ENCODE results near the gene ARRDC5.
"Not testable (repeated sequence)": the region's sequence is repeated elsewhere in the genome, so short reads cannot be mapped to it uniquely, and the experiment has no call there.

Gene ARRDC5

DNA sequence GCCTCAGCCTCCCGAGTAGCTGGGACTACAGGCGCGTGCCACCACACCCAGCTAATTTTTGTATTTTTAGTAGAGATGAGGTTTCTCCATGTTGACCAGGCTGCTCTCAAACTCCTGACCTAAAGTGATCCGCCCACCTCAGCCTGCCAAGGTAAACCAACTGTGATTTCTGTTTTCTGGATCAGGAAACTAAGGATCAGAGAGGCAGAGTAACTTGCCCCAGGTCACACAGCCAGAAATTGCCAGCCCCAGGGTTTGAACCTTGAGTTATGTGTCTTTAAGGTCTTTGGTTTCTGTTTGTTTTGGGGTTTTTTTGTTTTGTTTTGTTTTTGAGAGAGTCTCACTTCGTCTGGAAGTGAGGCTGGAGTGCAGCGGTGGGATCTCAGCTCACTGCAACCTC, 31.0 kb downstream of the ARRDC5 start:
- in situ Hi-C loops (cut with MboI; ENCODE audit: low sequenced_read_pairs), result no loop called here

DNA sequence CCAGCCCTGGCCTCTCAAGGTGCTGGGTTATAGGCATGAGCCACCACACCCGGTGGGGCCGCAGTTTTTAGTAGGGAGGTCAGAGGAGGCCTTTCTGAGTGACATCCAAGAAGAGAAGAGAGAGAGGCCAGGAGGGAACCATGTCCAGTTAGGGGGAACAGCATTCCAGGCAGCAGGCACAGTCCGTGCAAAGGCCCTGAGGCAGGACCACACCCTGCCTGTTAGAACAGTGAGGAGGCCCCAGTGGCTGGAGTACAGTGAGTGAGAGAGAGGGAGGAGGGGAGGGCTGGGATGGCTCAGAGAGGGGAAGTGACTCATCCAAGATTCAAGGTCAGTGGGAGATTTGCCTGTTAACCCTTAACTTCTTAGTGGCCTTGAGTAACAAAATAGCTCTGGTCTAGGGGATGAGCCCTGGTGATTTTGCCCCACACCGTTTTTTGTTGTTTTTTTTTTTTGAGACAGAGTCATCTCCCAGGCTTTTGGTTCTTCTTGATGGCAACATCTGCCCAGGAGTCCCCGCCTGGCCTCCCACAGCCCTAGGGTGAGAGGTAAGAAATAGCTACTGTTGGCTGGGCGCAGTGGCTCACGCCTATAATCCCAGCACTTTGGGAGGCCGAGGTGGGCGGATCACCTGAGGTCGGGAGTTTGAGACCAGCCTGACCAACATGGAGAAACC, 32.5 kb downstream of the ARRDC5 start:
- in situ Hi-C loops (cut with MboI; ENCODE audit: low sequenced_read_pairs), result no loop called here

DNA sequence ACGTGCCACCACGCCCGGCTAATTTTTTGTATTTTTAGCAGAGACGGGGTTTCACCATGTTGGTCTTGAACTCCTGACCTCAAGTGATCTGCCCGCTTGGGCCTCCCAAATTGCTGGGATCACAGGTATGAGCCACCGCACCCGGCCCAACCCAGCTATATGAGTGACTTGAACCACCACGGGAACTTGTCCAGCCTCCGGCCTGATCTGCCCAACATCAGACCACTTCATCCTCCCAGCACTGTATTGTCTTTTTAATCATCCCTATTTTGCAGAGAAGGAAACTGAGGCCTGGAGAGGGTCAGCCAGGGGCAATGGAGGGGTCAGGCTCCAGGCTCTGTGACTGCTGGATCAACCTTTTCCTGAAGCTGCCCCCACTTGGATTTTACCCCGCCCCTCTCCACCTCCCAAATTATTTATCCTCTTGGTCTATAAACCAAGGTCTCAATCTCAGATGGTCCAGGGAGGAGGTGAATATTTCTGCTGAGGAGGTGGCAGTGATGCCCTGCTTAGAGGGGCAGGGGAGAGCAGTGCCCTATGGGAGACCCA, 34.3 kb downstream of the ARRDC5 start:
- in situ Hi-C loops (cut with MboI; ENCODE audit: low sequenced_read_pairs), result no loop called here

DNA sequence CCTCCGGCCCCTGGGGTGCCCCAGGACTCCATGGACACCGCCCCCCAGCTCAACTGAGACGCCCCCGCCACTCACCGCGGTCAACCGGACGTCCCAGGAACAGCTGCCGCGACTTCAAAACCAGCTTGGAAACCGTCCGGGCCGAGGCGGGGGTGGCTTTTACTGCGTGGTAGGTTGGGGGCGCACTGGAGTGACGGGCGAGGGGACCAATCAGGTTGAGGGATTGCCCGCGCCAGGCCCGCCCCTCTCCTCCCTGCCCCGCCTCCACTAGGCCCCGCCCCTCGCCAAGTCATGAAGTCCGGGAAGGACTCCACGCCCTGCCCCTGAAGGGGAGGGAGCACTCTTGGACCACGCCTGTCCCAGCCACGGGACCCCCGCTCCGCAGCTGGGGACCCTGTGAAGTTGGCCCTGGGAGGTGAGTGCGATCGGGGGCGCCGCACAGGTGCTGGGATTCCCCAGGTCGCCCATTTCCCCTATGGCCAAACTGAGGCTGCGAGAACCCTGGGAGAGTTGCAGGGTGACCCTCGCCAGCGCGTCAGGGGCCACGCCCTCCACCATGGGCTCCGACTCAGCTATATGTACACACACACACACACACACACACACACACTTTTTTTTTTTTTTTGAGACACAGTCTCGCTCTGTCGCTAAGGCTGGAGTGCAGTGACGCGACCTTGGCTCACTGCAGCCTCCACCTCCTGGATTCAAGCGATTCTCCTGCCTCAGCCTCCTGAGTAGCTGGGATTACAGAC, 35.0 kb downstream of the ARRDC5 start, which contains the start of gene PLIN3:
Gene PLIN3, minus strand, starts transcription at position 134 of the 752 bp plus-strand sequence. CDS start 6,273 bp downstream, outside the sequence.
- in situ Hi-C loops (cut with MboI; ENCODE audit: low sequenced_read_pairs), result no loop called here

DNA sequence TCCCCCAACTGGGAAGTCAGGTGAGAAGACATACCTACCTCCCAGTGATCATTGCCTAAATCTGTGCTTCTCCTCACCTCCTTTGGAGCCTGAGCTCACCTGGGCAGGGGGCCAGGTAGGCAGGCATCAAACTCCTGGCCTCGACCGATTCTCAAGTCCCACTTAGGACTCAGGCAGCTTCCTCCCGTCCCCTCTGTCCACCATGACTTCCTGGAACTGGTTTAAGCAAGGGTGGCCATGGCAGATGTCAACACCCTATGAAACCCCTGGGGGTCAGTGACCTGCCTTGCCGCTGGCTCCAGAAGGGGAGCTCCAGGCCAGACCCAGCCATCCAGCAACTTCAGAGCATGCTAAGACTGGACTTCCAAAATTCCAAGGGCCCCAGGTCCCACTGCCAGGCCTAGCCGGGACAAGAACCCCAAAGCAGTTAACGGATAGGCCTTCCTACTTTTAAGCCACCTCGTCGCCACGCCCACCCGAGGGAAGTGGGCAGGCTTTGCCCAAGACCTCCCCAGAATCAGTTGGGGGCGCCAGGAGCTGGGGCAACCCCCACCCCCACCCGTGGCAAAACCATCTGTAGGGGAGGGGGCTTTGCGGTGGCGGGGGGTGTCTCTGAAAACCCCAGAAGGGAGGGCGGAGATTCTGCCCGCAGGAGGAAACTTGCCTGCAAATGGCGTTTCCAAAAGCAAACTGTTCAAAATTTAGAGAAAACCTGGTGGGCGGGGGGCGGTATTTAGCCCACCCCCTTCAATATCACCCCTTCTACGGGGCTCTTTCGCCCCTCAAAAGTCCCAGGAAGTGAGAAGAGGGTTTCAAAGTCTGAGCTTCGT, 35.9 kb downstream of the ARRDC5 start:
- in situ Hi-C loops (cut with MboI; ENCODE audit: low sequenced_read_pairs), result no loop called here

DNA sequence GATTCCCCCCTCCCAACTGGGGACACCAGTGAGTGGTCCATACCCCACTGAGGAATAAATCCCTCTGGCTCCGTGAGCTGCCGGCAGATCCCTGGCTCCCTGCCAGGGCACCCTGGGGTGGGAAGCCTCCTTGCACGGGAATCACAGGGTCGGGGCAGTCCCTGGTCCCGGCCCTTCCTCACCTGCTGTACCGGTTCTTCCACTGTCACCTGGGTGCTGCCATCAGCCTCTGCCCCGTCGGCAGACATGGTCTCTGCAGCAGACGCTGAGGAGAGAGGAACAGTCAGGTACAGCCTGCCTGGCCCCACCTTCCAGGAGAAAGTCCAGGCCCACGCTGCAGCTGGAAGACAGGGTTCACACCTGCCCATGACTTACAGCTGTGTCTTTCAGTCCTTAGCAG, 41.5 kb downstream of the ARRDC5 start:
- in situ Hi-C loops (cut with MboI; ENCODE audit: low sequenced_read_pairs), result no loop called here

DNA sequence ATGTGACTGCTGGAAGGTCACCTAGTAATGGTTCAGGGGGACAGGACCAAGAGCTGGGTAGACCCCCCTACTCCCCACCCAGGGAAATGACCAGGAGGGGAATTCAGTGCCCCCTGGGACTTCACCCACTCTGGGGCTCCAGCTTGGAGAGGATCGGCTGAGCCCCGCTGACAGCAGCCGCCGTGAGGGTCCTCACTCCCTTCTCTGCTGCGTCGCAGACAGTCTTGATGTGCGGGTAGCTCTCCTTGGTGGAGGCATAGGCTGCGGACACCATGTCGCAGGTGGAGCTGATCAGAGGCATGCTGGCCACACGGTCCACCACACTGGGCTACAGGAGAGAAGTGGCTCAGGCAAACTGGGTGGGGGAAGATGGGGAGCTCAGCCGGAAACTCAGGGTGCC, 43.0 kb downstream of the ARRDC5 start:
- in situ Hi-C loops (cut with MboI; ENCODE audit: low sequenced_read_pairs), result no loop called here

DNA sequence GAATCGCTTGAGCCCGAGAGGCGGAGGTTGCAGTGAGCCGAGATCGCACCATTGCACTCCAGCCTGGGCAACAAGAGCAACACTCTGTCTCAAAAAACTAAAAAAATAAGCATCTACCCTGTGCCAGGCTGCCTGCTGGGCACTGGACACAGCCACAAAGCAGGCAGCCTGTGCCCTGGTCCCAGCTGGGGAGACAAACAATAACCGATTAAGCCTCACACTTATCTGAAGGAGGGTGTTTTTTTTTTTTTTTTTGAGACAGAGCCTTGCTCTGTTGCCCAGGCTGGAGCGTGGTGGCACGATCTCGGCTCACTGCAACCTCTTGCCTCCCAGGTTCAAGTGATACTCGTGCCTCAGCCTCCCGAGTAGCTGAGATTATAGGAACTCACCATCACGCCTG, 46.2 kb downstream of the ARRDC5 start:
- in situ Hi-C loops (cut with MboI; ENCODE audit: low sequenced_read_pairs), result not testable (repeated sequence)

DNA sequence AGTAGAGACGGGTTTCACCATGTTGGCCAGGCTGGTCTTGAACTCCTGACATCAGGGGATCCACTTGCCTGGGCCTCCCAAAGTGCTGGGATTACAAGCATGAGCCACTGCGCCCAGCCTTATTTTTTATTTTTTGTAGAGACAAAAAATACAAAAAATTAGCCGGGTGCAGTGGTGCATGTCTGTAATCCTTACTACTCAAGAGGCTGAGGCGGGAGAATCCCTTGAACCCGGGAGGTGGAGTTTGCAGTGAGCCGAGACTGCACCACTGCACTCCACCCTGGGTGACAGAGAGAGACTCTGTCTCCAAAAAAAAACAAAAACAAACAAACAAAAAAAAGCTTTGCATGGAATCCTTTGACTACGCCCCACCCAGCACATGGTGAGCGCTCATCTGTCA, 49.2 kb downstream of the ARRDC5 start:
- in situ Hi-C loops (cut with MboI; ENCODE audit: low sequenced_read_pairs), result not testable (repeated sequence)

DNA sequence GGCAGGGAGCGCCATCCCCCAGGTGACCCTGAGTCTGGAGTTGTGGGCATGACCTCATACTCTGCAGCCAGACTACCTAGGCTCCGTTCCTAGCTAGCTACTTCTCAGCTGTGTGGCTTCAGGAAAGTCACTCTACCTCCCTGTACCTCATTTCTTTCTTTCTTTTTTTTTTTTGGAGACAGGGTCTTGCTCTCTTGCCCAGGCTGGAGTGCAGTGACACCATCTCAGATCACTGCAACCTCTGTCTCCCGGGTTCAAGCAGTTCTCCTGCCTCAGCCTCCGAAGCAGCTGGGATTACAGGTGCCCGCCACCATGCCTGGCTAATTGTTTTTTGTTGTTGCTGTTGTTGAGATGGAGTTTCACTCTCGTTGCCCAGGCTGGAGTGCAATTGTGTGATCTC, 50.2 kb downstream of the ARRDC5 start:
- in situ Hi-C loops (cut with MboI; ENCODE audit: low sequenced_read_pairs), result no loop called here

DNA sequence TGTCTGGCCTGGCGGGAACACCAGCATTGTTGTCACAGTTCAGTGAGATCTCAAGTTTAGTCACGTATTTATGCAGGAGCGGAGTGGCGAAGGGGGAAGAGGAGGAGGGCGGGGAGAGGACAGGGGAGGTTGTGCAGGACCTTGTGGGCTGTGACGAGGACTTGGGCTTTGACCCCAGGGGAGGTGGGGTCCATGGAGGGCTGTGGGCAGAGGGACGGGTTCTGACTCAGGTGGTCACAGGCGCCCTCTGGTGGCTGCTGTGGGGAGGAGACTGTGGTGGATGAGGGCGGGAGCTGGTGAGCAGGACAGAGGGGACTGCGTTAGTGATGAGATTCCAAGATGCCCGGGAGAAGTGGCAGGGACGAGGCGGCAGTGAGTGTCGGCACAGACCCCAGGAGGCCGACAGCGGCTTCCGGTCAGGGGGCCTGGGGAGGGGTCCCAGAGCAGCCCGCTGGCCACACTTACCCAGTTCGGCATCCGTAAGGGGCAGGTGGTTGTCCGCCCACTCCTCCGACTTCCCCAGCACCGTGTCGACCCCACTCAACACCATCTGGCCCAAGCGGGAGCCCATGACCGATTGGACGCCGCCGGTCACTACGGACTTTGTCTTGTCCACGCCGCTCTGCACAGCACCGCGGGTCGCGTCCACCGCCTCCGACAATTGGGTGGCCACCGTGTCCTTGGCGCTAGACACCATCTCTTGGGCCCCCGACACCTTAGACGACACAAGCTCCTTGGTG, 51.0 kb downstream of the ARRDC5 start:
- in situ Hi-C loops (cut with MboI; ENCODE audit: low sequenced_read_pairs), result no loop called here

DNA sequence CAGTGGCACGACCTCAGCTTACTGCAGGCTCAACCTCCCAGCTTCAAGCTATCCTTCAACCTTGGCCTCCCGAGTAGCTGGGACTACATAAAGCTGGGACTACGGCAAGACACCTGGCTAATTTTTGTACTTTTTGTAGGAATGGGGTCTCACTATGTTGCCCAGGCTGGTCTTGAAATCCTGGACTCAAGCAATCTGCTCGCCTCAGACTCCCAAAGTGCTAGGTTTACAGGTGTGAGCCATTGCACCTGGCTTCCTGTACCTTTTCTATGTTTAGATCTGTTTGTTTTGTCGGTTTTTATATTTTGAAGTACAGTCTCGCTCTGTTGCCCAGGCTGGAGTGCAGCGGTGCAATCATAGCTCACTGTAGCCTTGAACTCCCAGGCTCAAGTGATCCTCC, 53.7 kb downstream of the ARRDC5 start:
- in situ Hi-C loops (cut with MboI; ENCODE audit: low sequenced_read_pairs), result no loop called here

DNA sequence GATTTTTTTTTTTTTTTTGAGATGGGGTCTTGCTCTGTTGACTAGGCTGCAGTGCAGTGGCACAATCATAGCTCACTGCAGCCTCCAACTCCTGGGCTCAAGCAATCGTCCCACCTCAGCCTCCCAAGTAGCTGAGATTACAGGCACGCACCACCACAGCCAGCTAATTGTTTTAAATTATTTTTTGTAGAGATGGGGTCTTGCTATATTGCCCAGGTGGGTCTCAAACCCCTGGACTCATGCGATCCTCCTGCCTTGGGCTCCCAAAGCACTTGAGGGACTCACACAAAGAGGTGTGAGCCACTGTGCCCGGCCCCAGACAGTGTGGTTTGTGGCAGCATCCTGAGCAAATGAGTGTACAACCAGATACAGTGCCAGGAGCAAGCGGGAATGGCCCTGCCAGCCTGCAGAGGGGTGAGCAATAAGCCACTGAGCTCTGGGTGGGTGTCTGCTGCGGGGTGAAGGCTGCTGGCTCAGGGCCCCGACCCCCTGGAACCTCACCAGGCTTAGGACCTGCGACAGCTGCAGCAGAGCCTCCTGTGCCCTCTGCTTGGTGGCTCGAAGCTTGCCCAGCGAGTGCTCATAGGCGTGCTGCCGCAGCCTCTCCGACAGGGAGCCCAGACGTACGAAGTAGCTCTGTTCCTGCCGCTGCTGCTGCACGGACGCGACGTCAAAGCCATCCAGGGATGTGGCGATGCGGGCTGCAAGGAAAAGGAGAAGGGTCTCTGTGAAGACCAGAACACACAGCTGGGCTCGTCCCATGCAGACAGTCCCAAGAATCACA, 55.3 kb downstream of the ARRDC5 start:
- in situ Hi-C loops (cut with MboI; ENCODE audit: low sequenced_read_pairs), result no loop called here

DNA sequence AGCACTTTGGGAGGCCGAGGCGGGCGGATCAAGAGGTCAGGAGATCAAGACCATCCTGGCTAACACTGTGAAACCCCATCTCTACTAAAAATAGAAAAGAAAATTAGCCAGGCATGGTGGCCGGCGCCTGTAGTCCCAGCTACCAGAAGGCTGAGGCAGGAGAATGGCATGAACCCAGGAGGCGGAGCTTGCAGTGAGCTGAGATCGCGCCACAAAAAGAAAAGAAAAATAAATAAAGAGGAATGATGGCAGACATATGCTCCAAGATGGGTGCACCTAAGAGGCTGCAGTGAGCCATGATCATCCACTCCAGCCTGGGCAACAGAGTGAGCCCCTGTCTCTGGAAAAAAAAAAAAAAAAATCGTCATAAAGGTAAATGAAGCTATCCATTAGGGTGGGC, 56.7 kb downstream of the ARRDC5 start:
- in situ Hi-C loops (cut with MboI; ENCODE audit: low sequenced_read_pairs), result not testable (repeated sequence)

DNA sequence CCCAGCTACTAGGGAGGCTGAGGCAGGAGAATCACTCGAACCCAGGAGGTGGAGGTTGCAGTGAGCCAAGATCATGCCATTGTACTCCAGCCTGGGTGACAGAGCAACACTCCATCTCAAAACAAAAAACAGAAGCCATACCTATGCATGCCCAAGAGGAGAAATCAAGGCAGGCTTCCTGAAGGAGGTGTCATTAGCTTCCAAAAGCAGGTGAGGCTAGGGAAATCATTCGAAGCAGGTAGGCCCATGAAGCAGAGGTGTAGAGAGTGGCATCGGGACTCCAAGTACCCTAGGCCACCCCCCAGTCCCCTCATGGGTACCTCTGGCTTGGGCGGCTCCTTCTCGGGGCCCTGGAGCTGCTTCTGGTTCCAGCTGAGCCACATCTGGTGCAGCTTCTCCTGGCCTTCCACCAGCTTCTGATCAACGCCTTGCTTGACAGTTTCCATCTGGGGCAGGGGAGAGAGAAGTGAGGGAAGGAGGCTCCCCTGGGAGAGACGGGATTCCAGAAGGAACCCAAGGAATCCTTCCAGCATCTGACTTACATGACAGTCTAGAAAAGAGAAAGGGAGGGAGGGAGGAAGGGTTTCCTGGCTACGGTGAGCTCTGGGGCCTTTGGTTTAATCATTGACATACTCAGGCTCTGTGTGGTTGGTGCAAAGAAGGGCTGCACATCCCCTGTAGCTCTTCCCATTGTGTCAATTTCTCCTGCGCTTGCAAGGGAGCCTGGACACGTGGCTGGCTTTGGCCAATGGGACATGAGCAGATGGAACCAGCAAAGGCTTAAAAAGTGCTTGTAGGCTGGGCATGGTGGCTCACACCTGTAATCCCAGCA, 58.1 kb downstream of the ARRDC5 start:
- in situ Hi-C loops (cut with MboI; ENCODE audit: low sequenced_read_pairs), result no loop called here

DNA sequence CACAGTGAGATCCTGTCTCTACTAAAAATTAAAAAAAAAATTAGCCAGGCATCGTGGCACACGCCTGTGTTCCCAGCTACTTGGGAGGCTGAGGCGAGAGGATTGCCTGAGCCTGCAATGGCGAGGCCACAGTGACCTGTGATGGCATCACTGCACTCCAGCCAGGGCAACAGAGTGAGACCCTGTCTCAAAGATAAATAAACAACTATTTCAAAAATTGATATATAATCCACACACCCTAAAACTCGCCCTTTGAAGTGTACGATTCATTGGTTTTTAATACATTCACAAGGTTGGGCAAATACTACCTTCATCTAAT, 59.1 kb downstream of the ARRDC5 start:
- in situ Hi-C loops (cut with MboI; ENCODE audit: low sequenced_read_pairs), result no loop called here
